NOMO-1 (cell line): ENCODE measurements around the gene KCNK6.
"Not testable (repeated sequence)": the region's sequence is repeated elsewhere in the genome, so short reads cannot be mapped to it uniquely, and the experiment has no call there.

Source experiments
- DNase-seq, 2 experiments: peaks; one replicate each; lab custom pipeline; 2025; ENCODE audit not compliant: unreplicated experiment in 2 of 2; lab: John Stamatoyannopoulos, UW

KCNK6 gene

DNA sequence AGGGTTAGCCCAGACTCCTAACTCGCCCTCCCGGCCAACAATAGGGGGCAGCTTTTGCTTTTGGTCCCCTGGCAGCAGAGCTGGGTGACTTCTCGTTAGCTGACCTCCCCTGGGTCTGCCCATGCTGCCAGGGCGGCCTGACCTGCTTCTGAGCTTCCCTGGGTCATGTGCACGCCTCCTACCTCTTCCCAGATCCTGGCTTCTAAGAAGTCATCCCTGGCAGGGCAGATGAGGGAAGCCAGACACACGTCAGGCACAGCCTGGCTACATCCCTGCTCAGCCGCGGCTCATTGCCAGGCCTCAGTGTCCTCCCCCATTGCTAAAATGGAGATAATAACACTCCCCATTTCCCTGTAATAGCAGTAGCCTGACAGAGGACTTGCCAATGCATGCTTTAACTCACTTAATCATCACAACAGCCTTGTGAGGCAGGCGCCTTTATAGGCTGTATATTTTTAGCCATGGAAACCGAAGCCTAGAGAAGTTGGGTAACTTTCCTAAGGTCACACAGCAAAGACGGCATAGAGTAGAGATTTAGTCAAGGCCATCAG is 2.1 kb downstream of the KCNK6 start:
- DNase-seq = no peak

DNA sequence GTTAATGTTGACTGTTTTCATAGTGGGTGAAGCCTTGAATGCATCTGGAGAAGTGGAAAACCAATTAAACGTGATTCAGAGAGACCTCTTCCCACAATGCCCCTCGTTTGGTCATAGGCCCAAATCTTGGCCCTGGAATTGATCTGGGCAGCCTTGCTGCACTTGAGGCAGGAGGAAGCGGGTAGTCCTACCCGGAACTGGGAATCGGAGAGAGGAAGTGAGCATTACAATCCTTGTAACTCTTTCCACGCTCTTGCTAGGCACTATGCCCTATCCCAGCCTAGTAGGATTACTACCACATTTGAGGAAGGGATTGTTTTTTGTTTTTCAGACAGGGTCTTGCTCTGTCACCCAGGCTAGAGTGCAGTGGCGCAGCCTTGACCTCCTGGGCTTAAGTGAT is 3.6 kb downstream of the KCNK6 start:
- no peak for DNase-seq

DNA sequence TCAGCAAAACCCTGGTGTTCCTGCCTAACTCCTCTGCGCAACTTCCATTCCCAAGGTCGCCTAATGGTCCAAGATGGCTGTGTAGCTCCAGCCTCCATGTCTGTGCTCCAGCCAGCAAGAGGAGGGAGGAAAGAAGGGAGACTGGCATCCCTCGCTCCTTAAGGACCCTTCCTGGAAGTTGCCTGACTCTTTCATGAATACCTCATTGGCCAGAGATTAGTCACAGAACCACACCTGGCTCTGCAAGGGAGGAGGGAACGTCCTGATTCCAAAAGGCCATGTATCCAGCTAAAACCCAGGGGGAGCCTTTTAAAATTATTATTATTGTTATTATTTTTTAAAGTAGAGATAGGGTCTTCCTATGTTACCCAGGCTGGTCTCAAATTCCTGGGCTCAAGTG is 4.8 kb downstream of the KCNK6 start:
- DNase-seq = no peak

DNA sequence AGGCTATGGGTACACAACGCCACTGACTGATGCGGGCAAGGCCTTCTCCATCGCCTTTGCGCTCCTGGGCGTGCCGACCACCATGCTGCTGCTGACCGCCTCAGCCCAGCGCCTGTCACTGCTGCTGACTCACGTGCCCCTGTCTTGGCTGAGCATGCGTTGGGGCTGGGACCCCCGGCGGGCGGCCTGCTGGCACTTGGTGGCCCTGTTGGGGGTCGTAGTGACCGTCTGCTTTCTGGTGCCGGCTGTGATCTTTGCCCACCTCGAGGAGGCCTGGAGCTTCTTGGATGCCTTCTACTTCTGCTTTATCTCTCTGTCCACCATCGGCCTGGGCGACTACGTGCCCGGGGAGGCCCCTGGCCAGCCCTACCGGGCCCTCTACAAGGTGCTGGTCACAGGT is 6.9 kb downstream of the KCNK6 start:
- DNase-seq = no peak

DNA sequence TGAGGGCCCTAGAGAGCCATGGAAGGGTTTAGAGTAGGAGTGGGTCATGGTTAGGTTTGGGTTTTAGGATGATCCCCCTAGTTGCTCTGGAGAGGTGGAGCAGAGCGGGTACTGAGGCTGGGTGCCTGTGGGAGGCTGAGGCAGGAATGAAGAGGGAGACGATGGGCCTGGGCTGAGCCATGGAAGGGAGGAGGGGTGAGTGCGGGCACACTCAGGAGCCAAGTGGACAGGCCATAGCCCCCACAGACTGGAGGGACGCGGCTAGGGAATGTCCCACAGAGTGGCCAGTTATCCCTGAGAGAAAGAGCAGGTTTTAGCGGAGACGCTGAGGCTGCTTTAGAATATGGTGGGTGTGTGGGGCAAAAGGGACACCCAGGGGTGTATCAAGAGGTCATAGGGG is 10.0 kb downstream of the KCNK6 start:
- DNase-seq = no peak

DNA sequence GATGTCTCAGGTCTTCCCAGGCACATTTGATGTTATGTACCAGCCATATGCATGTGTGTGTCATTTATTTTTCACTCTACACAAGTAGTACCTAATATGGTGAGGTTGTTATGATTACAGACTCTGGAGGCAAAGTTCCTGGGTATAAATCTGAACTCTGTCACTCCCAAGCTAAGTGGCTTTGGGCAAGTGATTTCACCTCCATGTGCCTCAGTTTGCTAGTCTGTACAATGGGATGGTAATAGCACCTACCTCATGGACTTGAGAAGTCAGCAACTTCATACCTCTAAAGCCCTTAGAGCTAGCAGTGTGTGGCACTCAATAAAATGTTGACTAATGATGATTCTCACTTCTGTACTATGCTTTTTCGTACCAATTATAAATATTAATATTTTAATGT is 12.1 kb downstream of the KCNK6 start:
- no peak for DNase-seq

DNA sequence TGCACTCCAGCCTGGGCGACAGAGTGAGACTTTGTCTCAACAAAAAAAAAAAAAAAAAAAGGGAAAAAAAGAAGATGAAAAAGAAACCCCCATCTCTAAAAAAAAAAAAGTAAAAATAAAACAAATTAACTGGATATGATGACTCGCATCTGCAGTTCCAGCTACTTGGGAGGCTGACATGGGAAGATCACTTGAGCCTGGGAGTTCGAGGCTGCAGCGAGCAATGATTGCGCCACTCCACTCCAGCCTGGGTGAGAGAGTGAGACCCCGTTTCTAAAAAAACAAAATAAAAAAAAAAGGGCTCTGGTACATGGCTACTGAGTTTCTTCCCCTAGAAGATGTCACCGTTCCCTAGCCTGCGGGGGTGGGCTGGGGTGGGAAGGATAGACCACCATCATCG is 13.6 kb downstream of the KCNK6 start:
- DNase-seq = no peak

DNA sequence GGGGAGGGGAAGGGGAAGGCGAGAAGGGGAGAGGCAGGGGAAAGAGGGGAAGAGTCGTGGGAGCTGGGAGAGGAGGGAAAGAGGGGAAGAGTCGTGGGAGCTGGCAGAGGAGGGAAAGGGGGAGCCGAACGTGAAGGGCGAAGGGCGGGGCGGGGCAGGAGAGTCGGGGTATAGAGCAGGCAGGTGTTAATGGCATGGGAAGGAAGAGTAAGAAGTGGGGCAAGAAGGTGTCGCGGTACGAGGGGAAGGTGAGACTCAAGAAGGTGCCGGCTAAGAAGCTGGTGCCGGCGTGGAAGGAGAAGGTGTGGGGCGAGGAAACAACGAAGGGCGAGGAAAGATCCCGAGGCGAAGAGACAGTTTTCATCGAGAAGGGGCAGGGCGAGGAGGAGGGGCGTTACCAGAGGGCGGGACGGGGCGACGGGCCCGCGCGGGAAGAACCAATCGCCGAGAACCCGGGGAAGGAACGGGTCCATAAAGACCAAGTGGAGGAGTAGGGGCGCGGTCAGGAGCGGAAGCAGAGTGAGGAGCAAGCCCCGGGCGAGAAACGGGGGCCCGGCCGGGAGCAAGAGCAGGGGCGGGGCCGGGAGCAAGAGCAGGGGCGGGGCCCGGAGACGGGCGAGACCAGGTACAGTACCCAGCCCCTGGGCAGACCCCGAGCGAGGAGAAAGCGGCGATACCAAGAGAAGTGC is 16.4 kb downstream of the KCNK6 start:
- peak; percentile 96 to 97 for DNase-seq

DNA sequence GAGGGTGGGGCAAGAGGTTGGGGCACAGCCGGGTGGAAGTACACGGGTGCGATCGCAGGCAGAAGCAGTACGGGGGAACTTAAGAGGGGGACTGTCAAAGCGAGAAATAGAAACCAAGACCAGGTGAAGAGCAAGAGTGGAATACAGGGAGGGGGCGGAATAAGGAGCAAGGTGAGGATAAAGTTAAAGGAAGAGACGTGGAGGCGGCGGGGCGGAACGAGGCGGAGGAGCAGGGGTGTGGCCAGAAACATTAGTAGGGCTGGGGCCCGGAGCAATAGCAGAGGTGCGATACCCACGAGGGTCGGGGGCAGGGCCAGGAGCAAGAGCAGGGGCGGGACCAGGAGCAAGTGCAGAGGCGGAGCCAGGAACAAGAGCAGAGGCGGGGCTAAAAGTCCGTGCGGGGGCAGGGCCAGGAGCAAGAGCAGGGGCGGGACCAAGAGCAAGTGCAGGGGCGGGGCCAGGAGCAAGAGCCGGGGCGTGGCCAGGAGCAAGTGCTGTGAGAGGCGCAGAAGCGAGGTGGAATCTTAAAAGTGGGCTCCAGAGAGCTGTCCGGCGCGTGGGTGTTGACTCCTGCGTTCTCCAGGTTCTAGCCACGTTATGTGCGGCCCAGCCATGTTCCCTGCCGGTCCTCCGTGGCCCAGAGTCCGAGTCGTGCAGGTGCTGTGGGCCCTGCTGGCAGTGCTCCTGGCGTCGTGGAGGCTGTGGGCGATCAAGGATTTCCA is 17.2 kb downstream of the KCNK6 start:
- DNase-seq = peak; percentile 94 to 98

DNA sequence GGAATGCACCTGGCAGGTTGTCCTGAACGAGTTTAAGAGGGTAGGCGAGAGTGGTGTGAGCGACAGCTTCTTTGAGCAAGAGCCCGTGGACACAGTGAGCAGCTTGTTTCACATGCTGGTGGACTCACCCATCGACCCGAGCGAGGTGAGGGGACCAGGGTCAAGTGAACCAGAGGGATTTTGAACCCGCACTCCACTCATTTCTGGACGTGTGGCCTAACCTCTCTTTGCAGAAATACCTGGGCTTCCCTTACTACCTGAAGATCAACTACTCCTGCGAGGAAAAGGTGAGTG is 17.7 kb downstream of the KCNK6 start:
- DNase-seq = no peak

DNA sequence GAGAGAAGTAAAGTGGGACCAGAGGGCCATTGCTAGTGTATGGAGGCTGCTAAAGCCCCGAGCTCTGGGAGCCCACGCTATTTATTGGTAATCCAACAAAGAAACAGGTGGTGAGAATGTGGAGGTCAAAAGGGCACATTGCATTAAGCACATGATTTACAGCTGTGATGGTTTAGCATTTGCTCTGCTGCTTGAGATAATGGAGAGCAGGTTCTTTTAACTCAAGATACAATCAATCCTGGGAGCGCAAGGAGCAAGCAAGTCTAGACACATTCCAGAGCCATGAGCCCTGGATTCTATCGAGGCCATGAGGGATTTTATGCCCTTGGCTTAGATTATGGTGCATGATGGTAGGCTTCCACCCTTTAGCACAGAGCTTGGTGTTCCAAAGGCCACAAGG is 19.4 kb downstream of the KCNK6 start:
- DNase-seq = not testable (repeated sequence)

DNA sequence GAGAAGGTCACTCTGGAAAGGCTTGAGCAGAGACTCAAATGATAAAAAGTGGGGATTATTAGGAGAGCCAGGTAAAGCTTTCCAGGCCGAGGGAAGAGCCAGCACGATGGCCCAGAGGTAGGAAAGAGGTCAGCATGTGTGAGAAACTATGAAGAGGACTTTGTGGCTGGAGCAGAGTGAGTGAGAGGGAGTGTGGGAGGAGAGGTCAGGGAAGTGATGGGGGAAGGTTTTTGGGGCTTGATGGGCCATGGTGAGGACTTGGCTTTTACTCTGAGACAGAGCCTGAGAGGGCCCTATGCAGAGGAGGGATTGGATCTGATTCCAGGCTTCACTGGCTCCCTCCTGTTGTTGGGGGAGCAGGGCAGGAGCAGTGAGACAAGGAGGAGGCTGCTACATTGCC is 21.3 kb downstream of the KCNK6 start:
- DNase-seq = no peak

DNA sequence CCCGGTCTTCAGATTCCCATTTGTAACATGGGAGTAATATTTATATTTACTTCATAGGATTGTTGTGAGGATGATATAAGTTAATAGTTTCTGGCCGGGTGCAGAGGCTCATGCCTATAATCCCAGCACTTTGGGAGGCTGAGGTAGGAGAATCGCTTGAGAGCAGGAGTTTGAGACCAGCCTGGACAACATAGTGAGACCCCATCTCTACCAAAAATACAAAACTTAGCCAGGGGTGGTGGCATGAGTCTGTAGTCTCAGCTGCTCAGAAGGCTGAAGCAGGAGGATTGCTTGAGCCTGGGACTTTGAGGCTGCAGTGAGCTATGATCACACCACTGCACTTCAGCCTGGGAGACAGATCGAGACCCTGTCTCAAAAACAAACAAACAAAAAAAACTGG is 27.2 kb downstream of the KCNK6 start:
- no peak for DNase-seq

DNA sequence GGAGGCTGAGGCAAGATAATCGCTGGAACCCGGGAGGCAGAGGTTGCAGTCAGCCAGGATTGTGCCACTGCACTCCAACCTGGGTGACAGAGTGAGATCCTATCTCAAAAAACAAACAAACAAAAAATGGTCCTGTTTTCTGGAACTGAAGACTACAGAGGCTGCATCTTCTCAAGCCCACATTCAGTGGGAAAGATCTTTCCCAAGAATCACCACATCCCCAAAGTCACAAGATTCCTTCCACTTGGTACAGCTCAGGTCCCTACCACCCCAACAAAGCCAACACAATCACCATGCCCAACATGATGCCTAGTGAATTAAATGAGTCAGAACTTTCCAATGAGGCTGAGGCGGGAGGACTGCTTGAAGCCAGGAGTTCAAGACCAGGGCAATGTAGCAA is 31.2 kb downstream of the KCNK6 start:
- DNase-seq = no peak

DNA sequence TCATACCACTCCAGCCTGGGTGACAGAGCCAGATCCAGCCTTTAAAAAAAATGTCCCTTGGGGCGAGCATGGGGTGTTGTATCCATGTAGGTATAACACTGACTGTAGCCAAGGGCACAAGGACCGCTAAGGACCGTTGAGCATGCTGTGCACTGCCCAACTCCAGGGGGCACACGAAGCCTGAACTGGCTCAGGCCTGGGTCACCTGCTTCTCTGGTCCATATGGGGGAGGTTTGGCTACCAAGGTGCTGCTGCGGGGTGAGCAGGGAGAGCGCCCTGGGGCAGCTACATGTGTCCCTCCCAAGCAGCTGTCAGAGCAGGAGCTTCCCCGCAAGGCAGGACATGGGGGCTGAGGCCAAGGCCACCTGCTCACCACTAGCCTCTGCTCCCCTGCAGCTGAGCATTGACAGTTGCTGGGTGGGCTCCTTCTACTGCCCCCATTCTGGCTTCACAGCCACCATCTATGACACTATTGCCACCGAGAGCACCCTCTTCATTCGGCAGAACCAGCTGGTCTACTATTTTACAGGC is 32.3 kb downstream of the KCNK6 start:
- DNase-seq = no peak

DNA sequence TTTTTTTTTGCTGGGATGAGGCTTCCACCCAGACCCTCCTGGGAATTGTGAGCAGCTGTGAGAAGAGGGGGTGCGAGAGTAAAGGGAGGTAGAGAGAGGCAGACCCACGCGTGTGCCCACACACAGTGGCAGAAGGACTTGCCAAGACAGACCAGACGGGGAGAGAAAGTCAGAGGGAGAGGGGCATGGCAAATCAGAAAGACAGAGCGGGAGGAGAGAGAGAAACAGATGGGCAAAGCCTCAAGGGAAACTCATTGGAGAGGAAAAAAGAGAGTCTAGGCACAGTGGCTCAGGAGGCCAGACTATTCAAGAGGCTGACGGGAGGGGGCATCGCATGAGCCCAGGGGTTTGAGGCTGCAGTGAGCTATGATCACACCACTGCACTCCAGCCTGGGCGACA is 33.0 kb downstream of the KCNK6 start:
- no peak for DNase-seq

DNA sequence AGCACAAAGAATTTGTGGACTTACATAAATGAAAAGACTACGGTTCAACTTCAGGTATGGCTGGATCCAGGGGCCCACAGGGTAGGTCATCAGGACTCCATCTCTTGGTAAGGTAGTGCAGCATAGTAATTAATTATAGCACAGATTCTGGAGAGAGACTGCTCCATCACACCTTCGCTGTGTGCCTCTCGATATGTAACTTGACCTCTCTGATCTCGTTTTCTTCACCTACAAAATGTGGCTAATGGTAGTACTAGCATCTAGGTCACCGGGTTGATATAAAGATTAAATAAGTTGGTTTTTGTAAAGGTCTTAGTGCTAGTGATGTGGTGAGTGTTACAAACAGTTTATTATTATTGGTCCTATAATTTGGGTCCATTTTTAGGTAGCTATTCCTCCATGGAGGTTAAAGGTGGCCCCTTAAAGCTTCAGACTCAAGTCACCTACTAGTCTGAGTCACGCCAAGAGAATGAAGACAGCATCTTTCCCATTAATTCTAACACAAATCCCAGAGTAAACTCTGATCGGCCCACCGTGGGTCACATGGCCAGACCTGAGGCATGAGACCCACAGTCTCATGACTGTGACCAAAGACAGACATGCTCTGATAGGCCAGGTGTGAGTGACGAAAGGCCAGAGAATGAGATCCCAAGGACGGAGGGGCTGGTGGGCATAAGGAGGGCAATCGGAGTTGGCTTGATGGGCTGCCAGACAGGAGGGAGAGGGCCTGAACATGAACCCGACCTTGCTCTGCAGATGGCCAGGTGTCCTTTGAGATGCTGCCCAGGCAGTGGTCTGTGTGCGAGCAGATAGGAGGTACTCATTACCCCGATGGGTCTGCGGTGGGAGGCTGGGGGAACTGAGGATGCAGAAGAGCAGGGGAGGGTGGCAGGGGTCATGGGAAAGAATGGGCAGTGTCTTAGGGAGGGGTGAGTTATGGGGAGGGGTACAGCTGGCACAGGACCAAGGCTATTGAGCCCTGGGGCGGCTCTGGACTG is 36.4 kb downstream of the KCNK6 start:
- no peak for DNase-seq

DNA sequence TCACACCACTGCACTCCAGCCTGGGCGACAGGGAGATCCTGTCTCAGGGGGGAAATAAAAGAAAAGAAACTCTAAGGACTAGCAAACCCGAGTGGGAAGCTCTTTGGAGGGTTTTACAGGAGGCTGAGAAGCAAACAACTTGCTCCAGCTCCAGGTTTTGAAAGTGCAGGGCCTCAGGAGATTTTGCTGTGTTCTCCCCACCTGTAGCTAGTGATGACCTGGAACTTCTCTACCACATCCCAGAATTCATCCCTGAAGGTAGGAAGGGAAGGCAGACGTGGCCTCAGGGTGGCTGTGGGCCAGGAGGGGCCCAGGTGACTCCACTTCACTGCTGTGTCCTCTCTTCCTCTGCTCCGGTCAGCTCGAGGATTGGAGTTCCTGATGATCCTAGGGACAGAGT is 38.4 kb downstream of the KCNK6 start:
- DNase-seq = no peak

DNA sequence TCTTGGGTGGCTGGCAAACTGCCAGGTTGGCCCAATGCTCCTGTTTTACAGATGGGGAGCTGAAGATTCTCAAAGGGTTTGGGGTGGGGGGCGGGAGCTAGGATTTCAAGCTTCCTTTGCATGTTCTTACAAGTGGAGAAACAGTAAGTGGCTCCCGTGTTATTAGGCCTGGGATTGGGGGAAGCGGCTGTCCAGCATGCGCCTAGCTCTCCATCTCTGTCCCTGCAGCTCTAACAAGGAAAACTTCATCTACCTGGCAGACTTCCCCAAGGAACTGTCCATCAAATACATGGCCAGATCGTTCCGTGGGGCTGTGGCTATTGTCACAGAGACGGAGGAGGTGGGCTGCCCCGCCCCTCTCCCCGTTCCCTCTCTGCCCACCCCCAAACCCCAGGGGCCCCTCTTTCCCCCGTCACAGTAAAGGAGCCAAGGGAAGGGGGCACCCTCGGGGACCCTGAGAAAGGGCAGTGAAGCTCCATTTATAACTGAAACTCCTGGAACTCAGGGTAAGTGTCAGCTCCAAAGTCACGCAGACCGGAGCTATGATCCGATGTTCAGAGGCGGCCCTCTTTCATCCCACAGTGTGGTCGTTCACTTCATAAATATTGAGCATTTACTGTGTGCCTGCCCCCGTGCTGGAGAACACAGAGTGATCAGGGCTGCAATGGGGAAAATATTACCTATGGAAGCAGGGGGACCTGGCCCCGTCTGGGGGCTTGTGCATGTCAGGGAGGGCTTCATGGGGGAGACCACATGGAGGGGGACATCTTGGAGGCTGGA is 39.8 kb downstream of the KCNK6 start:
- no peak for DNase-seq

DNA sequence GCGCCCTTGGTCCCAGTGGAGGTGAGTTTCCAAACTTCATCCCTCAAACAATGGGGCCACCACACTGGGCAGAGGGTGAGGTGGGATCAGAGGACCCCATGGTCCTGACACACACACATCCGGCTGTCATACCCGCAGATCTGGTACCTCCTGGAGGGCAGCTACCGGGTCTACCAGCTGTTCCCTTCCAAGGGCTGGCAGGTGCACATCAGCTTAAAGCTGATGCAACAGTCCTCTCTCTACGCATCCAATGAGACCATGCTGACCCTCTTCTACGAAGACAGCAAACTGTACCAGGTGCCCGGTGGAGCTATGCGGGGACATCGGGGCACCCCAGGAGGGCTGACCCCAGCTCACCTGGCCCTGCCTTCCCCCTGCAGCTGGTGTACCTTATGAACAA is 40.7 kb downstream of the KCNK6 start:
- DNase-seq = no peak
